HG03457 (cell line): ENCODE measurements around the gene JMJD4.
A peak's percentile ranks its signal among the peaks of the same experiment; 100 is the strongest.

ENCODE experiments used
- ATAC-seq: cut with Tn5 transposase; IDR thresholded peaks from one replicate; pipeline ENCODE4 v1.9.1; 2021; ENCODE audit warnings: moderate number of reproducible peaks; ENCODE audit not compliant: unreplicated experiment

The JMJD4 gene, protein sequence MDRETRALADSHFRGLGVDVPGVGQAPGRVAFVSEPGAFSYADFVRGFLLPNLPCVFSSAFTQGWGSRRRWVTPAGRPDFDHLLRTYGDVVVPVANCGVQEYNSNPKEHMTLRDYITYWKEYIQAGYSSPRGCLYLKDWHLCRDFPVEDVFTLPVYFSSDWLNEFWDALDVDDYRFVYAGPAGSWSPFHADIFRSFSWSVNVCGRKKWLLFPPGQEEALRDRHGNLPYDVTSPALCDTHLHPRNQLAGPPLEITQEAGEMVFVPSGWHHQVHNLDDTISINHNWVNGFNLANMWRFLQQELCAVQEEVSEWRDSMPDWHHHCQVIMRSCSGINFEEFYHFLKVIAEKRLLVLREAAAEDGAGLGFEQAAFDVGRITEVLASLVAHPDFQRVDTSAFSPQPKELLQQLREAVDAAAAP

DNA sequence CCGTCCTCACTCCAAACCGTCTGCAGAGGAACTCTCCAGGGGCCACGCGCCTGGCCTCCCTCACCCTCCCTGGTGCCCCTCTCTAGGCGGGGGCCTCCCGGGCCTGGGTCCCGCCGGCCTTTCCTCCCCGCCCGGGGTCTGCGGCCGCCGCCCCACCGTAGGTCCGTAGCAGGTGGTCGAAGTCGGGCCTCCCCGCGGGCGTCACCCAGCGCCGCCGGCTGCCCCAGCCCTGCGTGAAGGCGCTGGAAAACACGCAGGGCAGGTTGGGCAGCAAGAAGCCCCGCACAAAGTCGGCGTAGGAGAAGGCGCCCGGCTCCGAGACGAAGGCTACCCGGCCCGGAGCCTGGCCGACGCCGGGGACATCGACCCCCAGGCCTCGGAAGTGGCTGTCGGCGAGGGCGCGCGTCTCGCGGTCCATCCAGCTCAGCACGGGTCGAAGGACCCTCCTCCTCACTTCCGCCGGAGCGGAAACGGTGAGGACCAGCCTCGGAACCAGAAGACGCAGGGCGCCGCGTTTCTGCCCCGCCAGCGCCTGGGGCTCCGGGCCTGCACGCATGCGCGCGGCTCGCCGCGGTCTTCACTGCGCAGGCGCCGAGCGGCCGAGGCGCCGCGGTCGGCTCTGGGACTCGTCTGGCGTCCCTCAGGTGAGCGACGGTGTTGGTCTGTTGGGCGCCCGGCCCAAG lies at the start of gene JMJD4, which contains the start of gene SNAP47:
JMJD4 (minus strand) TSS at position 447 of the 683 bp plus-strand sequence; CDS start at position 418, 29 bp downstream.
SNAP47 (plus strand) TSS at position 580 of the 683 bp plus-strand sequence. CDS start 12,302 bp downstream, outside the sequence.
- peak; percentile 86 for ATAC-seq

DNA sequence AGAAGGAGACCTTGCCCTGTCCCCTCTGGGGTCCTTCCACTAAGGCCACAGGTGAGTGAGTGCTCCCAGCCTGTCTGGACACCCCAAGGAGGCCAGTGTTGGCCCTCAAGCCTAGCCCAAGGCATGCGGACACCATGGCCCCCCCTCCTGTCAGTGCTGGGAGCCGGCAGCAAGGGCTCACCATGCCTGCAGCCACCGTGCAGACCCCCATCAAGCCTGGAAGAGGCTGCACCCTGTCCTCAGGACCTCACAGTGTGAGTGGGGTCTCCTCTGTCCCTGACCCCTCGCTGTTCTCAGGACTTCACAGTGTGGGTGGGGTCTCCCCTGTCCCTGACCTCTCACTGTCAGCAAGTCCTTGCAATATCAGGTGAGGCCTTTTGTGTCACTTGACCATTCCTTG lies 47.1 kb upstream of the JMJD4 start:
- ATAC-seq: no peak

DNA sequence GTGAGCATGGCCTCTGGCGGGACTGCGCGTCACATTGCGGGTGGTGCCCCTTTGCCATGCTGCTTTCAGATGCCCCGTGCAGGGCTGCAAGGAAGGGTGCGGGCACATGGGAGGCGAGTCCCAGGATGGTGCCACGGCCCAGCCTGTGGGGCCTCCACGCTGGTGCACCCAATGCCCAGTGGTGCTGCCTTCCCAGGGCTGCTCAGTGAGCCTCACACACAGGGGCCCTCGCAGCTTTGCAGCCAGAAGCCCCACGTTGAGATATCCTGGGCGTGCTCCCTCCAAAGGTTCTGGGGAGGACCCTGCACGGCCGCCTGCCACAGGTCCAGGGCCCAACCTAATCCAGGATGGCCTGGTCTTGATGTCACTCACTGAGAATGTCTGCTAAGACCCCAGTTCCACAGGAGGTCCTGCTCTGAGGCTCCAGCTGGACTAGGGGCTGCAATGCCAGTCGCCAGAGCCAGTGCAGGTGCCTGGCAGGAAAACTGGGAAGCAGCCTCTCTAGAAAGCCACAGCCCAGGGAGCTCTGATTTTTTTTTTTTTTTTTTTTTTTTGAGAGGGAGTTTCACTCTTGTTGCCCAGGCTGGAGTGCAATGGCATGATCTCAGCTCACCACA lies 46.3 kb upstream of the JMJD4 start:
- no peak for ATAC-seq

DNA sequence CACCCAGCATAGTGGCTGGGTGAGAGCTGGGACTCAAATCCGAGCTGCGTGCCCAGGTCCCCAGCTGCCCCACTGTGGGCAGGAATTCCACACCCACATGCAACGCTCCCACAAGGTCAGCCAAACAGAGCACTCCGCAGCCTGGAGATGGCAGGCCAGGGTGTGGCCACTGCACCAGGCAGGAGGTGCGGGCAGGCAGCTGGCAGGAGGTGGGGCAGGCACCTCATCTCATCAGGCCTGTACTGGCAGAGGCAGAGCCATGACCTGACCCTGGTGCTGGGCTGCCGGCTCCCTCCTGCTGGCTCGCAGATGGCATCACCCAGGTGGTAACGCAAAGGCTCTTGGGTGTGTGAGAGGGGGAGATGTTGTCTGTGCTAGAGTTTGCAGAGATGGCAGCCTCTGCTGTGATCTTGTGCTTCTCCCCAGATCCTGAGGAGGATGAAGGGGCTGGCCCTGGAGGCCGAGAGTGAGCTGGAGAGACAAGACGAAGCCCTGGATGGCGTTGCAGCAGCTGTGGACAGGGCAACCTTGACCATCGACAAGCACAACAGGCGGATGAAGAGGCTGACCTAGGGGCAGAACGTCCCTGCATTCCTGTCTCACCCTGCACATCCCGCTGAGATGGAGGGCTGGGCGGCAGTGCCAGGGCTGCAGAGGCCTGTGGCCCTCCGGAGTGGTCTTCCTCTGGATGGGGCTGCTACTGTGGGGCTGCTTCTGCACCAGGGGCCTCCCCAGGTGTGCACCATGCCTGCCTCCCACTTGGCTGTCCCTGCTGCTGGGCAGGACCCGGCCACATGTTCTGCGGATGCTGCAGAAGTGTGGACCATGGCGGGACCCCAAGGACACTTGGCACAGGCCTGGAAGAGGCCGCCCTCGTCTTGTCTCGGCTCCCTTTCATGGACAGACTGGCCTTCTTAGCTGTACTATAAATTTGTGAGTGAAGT lies 45.3 kb upstream of the JMJD4 start:
- no peak for ATAC-seq

DNA sequence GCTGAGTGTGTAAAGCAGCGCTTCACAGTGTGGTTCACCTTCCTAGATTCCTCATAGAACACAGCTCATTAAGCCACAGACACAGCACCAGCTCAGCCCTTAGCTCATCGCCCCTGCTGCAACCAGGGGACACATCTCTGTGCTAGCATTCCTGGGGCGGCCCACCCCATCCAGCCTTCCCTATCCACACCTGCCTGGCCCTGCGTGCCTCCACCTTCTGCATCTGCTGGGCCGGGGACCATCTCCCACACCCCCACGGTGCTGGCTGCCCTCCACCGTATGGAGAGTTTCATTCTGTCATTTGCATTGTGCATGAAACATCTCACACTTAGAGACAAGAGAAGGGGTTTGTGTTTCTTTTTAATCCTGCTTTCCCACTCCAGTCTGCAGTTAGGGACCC lies 44.6 kb upstream of the JMJD4 start:
- ATAC-seq: no peak

DNA sequence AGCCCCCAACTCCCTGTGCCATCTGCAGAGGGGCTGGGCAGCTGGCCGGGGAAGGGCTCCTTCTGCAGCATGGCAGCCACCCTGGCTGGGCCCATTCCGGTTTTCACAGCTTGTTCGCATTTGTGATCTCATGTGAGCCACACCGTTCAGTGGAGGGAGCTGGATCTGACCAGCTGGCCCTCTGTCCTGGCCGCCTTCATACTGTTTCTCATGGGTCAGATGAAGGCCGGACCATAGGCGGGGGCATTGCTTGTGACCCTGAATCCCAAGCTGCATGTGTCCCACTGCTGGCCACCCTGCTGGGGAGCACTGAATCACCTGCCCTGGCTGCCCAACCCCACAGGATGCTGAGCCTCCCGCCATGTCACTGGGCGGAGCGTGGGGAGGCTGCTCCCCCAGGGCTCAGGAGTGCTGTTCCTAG lies 43.9 kb upstream of the JMJD4 start:
- no peak for ATAC-seq

DNA sequence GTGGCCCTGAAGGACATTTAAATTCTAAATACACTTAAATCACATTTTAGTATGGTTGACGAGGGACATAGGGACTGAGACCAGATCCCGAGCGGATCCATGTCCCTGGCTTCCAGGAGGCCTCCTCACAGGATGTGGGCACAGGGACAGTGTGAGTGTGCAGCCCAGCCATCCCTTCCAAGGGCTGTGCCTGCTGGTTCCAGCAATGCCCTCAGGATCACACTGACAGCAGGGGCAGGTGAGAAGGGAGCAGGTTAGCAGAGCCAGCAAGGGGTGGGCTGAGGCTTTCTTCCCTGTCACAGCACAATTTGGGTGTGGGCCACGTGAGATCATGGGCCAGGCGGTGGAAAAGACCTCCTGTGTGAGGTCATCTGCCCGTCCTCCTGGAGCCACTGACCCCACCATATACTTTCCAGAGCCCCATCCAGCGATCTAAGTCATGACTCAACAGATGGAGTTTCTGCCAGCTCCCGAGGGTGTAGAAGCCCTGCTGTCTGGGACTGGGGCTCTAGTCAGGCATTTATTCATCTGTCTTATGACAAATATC lies 43.4 kb upstream of the JMJD4 start:
- no peak for ATAC-seq

DNA sequence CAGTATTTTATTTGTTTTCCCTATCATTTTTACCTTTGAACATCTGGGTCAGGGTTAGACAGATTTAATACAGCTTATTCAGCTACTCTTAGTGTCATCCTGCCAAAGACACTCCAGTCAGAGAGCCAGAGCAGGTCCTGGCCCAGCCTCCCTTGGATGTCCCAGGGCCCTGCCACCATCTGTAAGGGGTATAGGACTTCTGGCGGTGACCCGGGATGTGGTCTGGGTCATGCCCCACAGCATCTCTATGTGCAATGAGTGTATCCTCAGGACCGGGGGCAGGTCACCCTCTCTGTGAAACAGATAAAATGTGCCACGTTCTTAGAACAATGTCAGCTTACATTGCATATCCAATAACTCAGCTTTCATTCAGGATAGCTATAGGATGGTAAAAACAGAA lies 42.5 kb upstream of the JMJD4 start:
- ATAC-seq: no peak

DNA sequence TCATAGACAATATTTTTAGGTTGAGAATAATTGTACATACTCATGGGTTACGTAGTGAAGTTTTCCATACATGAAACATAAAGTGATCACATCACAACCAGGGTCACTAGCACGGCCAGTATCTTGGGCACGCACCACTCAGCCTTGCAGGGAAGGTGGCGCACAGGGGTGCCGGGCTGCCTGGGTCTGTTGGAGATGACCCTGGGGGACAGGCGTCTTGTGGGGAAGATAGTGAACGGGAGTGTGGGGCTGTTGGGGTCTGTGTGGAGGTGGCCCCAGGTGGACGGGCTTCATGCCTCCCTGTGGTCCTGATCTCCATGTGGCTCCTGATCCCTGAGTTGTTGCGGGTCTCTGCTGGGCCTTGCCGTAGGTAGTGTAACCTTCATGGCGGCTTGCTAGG lies 42.1 kb upstream of the JMJD4 start:
- no peak for ATAC-seq

DNA sequence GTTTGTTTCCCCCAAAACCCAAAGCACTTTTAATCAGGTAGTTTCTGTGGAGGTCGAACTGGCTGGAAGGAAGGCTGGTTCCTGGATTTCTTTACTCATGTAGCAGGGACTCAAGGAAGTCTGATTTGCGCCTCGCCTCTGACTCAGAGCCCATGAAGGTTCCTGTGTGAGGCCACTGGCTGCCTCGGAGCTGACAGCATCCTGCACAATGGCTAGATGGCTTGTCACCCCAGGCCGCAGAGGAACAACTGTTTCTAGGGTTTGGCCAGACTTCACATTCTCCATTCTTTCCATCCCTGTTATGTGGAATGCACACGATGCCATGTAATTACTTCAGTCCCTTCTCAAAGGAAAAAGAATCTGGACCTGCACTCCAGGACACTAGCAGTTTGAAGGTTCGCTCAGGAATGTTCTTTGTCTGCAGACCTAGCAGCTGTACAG lies 41.2 kb upstream of the JMJD4 start:
- no peak for ATAC-seq

DNA sequence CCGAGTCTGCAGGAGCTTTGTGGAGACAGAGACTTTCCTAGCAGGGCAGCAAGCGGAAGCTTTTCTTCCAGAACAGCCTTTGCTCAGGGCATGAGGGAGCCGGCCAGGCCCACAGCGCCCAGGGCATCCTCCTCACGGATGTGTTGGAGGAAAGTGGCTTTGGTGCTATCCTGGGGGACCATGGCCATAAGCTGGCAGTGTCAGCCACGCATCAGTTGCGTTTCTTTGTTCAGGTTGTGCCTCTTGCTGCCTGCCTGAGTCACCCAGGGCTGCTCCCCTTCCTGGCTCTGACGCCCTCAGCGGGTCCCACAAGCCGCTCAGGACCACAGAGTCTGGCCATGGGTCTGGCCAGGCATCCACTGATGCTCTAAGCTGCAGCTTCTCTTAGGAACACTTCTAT lies 40.7 kb upstream of the JMJD4 start:
- ATAC-seq: no peak

DNA sequence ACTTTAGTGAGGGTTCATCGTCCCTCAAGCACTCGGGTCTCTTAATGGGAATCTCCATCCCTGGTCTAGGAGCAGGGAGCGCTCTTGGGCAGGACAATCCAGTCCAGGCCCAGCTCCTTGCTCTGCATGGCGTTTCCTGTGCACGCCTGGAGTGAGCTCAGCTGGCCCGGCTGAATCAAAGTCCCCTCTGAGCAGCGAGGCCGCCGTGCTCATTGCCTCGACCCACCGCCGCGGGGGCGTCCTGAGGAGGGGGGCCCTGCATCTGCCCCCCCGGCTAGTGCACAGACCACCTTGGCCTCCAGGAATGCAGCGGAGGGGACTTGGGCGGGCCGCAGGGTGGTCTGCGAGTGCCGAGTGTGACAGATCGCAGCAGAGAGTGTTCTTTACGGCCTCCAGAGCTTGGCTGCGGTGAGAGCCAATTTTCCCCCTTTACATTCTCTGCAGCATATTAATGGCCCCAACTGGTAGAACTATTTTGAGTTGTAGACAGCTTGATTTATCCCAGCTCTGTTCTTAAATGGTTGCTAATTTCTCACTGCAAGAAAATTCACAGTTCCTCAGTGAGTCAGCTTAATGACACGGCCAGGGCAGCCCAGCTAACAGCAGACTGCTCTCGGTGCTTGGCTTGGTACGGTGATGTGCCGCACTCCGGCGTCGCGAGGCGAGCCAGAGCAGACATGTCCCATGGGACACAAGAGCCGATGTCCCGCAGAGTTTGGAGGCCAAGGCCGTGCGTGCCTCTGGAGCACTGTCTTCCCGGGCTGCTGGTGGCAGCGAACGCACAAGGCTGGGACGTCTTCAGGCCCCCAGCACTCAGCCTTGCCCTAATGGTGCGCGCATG lies 39.9 kb upstream of the JMJD4 start:
- no peak for ATAC-seq

DNA sequence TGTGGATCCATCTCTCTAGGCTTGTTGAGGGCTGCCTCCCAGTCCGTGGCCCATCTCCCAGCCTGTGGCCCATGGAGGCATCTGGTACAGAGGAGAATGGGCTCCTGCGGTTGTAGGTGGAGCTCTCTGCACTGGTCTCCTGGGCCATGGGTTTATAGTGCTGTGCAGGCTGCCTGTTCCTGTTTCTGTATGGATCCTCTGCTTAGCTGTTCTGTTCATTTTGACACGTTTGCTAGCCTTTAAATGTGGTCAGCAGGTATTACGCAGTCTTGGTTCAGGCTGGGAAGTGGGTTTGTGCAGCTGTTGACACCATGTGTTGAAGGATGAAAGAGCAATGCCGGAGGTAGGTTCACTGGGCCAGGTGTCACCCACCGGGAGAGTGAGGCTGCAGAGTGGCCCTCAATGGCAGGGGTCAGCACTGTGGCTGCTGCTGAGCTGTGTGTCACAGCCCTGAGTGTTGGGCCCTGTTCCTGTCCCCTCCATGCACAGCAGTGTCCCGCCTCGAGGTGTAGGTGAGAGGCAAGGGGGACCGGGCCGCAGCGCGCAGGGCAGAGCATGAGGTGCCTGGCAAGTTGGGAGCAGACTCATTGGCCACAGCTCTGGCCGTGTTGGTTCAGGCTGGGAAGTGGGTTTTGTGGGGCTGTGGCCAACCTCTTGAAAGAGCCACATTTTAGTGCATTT lies 39.1 kb upstream of the JMJD4 start:
- no peak for ATAC-seq

DNA sequence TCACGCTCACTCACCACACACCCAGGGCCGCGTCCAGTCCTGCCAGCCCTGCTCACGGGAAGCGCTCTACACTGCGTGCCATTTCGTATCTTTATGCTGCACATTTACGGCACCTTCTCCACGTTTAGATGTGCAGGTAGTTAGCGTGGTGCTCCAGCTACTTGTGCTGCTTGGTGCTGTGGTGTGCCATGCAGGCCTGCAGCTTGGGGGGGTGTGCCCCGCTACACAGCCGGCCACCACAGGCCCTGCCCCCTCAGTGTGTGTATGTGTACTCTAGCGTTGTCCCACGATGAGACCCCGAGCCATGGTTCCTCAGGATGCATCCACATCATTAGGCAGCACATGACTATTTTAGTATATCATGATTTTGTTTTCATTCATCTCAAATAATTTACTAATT lies 38.5 kb upstream of the JMJD4 start:
- no peak for ATAC-seq

DNA sequence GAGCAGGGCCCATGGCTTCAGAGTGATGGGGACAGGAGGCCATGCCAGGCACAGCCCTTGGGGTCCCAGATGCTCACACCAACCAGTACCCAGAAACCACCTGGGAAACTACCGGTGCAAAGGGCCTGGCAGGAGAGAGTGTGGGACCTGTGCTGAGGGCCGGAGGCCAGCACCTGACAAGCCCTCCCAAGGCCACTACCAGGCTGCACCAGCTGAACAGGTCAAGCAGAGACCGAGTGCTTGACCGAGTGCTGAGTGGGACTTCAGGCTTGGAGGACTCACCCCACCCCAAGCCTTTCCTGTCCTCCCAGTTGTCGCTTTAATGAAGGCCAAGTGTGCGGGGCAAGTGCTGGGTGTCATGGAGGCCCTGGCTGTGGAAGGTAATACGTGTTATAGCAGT lies 36.7 kb upstream of the JMJD4 start:
- ATAC-seq: no peak

DNA sequence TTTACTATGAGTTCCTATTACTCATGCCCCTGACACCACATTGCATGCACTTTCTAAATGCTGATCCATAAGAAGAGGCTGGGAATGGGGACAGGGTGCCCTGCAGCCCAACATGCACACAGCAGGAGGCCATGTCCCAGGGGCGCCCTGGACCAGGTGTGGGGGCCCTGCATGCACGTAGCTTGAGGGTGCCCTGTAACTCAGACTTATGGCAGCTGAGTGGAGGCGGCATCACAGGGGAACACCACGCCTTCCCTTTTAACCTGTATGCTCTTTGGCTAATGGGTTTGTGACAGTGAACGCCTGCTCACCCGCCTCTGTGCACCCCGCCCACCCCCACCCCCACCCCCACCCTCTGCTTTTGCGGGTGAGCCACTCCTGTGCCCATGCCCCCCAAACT lies 36.2 kb upstream of the JMJD4 start:
- no peak for ATAC-seq

DNA sequence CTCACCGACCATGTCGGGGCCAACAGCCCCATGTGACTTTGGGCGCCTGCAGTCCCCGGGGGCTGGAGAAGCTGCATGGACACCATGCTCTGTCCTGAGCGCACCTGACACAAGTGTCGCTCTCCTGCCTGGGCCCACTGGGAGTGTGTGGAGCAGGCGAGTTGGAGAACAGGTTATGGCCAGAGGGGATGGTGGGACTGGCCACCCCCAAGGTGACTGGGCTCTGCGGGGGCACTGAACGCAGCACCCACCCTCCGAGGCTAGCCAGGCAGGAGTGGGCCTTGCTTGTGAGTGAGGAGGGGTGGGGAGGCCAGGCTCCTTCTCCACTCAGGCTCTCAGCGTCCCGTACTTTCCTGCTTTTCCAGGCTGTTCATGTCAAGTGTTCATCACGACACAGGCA lies 35.7 kb upstream of the JMJD4 start:
- no peak for ATAC-seq

DNA sequence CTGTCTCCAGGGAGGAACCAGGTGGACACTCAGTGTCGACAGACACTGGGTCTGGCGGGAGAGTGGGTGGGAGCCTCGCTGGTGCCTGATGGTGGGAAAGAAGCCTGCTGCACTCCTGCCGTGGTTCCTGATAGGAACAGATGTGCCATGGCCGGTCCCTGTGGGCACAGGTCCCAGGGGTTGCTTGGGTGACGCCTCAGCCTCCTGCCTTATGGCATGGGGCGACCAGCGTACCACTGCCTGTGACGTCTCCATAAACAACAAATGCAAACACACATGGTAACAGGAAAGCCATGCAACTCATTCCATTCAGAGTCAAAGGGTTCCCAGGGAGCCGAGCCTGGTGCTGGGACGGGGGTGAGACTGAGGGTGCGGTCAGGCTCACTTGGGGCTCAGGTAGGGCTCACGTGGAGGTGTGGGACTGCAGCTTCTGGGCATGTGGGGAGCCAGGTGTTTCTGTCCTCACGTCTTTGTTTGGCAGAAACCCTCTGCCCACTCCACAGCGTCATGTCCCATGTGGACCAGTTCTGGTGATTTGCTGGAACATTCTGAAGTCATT lies 34.9 kb upstream of the JMJD4 start:
- no peak for ATAC-seq
